ENCODE results near the gene SLC38A4.

GRCh38 chr12:46811185-46811584 is 14.6 kb downstream of the SLC38A4 start:
- TF ChIP-seq EZH2 (optimal IDR thresholded peaks at IDR 0.05; ENCODE audit: low read depth, low read length) (no peak), EZH2phosphoT487 (IDR thresholded peaks at IDR 0.05; ENCODE audit: low read length) (no peak)
- TF ChIP-seq, protein P1, sequence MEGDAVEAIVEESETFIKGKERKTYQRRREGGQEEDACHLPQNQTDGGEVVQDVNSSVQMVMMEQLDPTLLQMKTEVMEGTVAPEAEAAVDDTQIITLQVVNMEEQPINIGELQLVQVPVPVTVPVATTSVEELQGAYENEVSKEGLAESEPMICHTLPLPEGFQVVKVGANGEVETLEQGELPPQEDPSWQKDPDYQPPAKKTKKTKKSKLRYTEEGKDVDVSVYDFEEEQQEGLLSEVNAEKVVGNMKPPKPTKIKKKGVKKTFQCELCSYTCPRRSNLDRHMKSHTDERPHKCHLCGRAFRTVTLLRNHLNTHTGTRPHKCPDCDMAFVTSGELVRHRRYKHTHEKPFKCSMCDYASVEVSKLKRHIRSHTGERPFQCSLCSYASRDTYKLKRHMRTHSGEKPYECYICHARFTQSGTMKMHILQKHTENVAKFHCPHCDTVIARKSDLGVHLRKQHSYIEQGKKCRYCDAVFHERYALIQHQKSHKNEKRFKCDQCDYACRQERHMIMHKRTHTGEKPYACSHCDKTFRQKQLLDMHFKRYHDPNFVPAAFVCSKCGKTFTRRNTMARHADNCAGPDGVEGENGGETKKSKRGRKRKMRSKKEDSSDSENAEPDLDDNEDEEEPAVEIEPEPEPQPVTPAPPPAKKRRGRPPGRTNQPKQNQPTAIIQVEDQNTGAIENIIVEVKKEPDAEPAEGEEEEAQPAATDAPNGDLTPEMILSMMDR (IDR thresholded peaks at IDR 0.05; ENCODE audit: low read length) = no peak
